OCI-LY1 (cell line): ENCODE measurements around the gene ZCCHC17.
"Not testable (repeated sequence)": the region's sequence is repeated elsewhere in the genome, so short reads cannot be mapped to it uniquely, and the experiment has no call there.

Experiments
- H2AFZ ChIP-seq: fragments of 200-600 bp; sonication (generic), shearing (Covaris generic); 2 replicates; pipeline ENCODE4 v1.6.0; 2014; ENCODE audit warnings: antibody characterized with exemption, mild to moderate bottlenecking, low read length
- H3F3A ChIP-seq: fragments of 200-600 bp; sonication (generic), shearing (Covaris generic); 2 replicates; pipeline ENCODE4 v1.6.0; 2014; ENCODE audit warnings: mild to moderate bottlenecking, antibody characterized with exemption, low read length, moderate library complexity; ENCODE audit not compliant: insufficient read depth
- H3K27ac ChIP-seq: fragments of 200-600 bp; sonication (generic); 2 replicates; pipeline ENCODE4 v1.5.1; 2014; ENCODE audit warnings: low read length, mixed run types, mild to moderate bottlenecking, low read depth; ENCODE audit not compliant: poor library complexity, severe bottlenecking
- H3K27me3 ChIP-seq: fragments of 200-600 bp; sonication (generic); 2 replicates; pipeline ENCODE4 v1.6.0; 2014; ENCODE audit warnings: antibody characterized with exemption, mild to moderate bottlenecking, low read length, moderate library complexity; ENCODE audit not compliant: insufficient read depth
- H3K36me3 ChIP-seq: fragments of 200-600 bp; sonication (generic); 2 replicates; pipeline ENCODE4 v1.6.1; 2014; ENCODE audit warnings: mild to moderate bottlenecking, antibody characterized with exemption, low read length, moderate library complexity, mixed read lengths; ENCODE audit not compliant: insufficient read depth
- H3K4me1 ChIP-seq: fragments of 200-600 bp; sonication (generic); 2 replicates; pipeline ENCODE4 v1.5.1; 2014; ENCODE audit warnings: mild to moderate bottlenecking, low read length, moderate library complexity; ENCODE audit not compliant: insufficient read depth, severe bottlenecking
- H3K4me2 ChIP-seq: fragments of 200-600 bp; sonication (generic), shearing (Covaris generic); 2 replicates; pipeline ENCODE4 v1.6.1; 2014; ENCODE audit warnings: low read length
- H3K4me3 ChIP-seq: fragments of 200-600 bp; sonication (generic); 2 replicates; pipeline ENCODE4 v1.5.1; 2014; ENCODE audit warnings: low read length, low read depth, mild to moderate bottlenecking, mixed read lengths; ENCODE audit not compliant: poor library complexity, severe bottlenecking
- H3K79me2 ChIP-seq: fragments of 200-600 bp; shearing (Covaris generic); 2 replicates; pipeline ENCODE4 v1.6.1; 2016; ENCODE audit warnings: mixed run types, low read length, mixed read lengths; ENCODE audit not compliant: insufficient read depth
- H3K9ac ChIP-seq: fragments of 200-600 bp; sonication (generic), shearing (Covaris generic); 2 replicates; pipeline ENCODE4 v1.6.1; 2014; ENCODE audit warnings: mild to moderate bottlenecking, low read length, mixed read lengths
- H3K9me2 ChIP-seq: fragments of 200-600 bp; sonication (generic), shearing (Covaris generic); 2 replicates; pipeline ENCODE4 v1.6.1; 2014; ENCODE audit warnings: low read depth, mild to moderate bottlenecking, low read length, mixed read lengths
- H3K9me3 ChIP-seq: fragments of 200-600 bp; shearing (Covaris generic); 2 replicates; pipeline ENCODE4 v1.6.1; 2014; ENCODE audit warnings: low read length, mixed read lengths
- H4K20me1 ChIP-seq: fragments of 200-600 bp; sonication (generic), shearing (Covaris generic); 2 replicates; pipeline ENCODE4 v1.6.0; 2016; ENCODE audit warnings: mild to moderate bottlenecking, low read length; ENCODE audit not compliant: insufficient read depth
- CTCF ChIP-seq: fragments of 200-600 bp; sonication (generic), shearing (Covaris generic); IDR thresholded peaks from 2 replicates; pipeline ENCODE4 v1.5.1; 2017; ENCODE audit warnings: mild to moderate bottlenecking, antibody characterized with exemption, low read length, moderate library complexity, mixed read lengths
- EZH2 ChIP-seq: fragments of 200-600 bp; sonication (generic), shearing (Covaris generic); IDR thresholded peaks from 2 replicates; pipeline ENCODE4 v1.8.0; 2017; ENCODE audit warnings: borderline replicate concordance, mixed run types, mild to moderate bottlenecking, antibody characterized with exemption, low read length, moderate library complexity, mixed read lengths

Gene ZCCHC17

GRCh38 chr1:31272369-31272768 lies 24.5 kb upstream of the ZCCHC17 start:
- H3K36me3 ChIP-seq: peaks cover 93% of the 10 kb centered on the region
- no peak overlapping the region for H2AFZ ChIP-seq
- H3K9me2 ChIP-seq: no peaks in the 10 kb centered on the region
- H4K20me1 ChIP-seq: no peaks in the 10 kb centered on the region
- TF ChIP-seq CTCF (no peak), EZH2 (no peak)
- no peaks in the 10 kb centered on the region for H3K4me1 ChIP-seq
- H3F3A ChIP-seq: no peaks in the 10 kb centered on the region
- no peak overlapping the region for H3K4me3 ChIP-seq
- H3K27me3 ChIP-seq: no peaks in the 10 kb centered on the region
- no peak overlapping the region for H3K9ac ChIP-seq
- no peak overlapping the region for H3K4me2 ChIP-seq
- no peaks in the 10 kb centered on the region for H3K79me2 ChIP-seq
- H3K9me3 ChIP-seq: no peaks in the 10 kb centered on the region
- H3K27ac ChIP-seq: no peak overlapping the region

GRCh38 chr1:31273619-31274018 lies 23.2 kb upstream of the ZCCHC17 start:
- no peak overlapping the region for H3K9ac ChIP-seq
- no peaks in the 10 kb centered on the region for H3F3A ChIP-seq
- H3K27me3 ChIP-seq: no peaks in the 10 kb centered on the region
- H3K27ac ChIP-seq: no peak overlapping the region
- H3K4me1 ChIP-seq: no peaks in the 10 kb centered on the region
- H3K79me2 ChIP-seq: no peaks in the 10 kb centered on the region
- H2AFZ ChIP-seq: no peak overlapping the region
- peaks cover 94% of the 10 kb centered on the region for H3K36me3 ChIP-seq
- H3K4me3 ChIP-seq: no peak overlapping the region
- H3K4me2 ChIP-seq: no peak overlapping the region
- H4K20me1 ChIP-seq: no peaks in the 10 kb centered on the region
- TF ChIP-seq CTCF (no peak), EZH2 (no peak)
- H3K9me2 ChIP-seq: no peaks in the 10 kb centered on the region
- no peaks in the 10 kb centered on the region for H3K9me3 ChIP-seq

- not testable (repeated sequence) for H3K9ac ChIP-seq, H3K27me3 ChIP-seq, H2AFZ ChIP-seq, H3K4me3 ChIP-seq, H3K4me1 ChIP-seq, H3F3A ChIP-seq, H3K9me2 ChIP-seq, H4K20me1 ChIP-seq, H3K9me3 ChIP-seq, H3K27ac ChIP-seq, H3K79me2 ChIP-seq, H3K4me2 ChIP-seq
- H3K36me3 ChIP-seq: peaks cover 89% of the 10 kb centered on the region
Measured at GRCh38 chr1:31282426-31282825, 14.4 kb upstream of the ZCCHC17 start.

- H3F3A ChIP-seq, H3K9ac ChIP-seq, H3K79me2 ChIP-seq, H3K27me3 ChIP-seq, H2AFZ ChIP-seq, H4K20me1 ChIP-seq, H3K4me2 ChIP-seq, H3K27ac ChIP-seq, H3K4me1 ChIP-seq, H3K4me3 ChIP-seq, H3K9me2 ChIP-seq, H3K9me3 ChIP-seq: not testable (repeated sequence)
- H3K36me3 ChIP-seq: peaks cover 87% of the 10 kb centered on the region
Measured at GRCh38 chr1:31287791-31288190, 9.0 kb upstream of the ZCCHC17 start.
